NOMO-1 (cell line): ENCODE measurements around the gene ME1.
"Not testable (repeated sequence)": the region's sequence is repeated elsewhere in the genome, so short reads cannot be mapped to it uniquely, and the experiment has no call there.

Experiments used
- DNase-seq, 2 experiments: peaks; one replicate each; lab custom pipeline; 2025; ENCODE audit not compliant: unreplicated experiment in 2 of 2; lab: John Stamatoyannopoulos, UW

The ME1 gene

DNA sequence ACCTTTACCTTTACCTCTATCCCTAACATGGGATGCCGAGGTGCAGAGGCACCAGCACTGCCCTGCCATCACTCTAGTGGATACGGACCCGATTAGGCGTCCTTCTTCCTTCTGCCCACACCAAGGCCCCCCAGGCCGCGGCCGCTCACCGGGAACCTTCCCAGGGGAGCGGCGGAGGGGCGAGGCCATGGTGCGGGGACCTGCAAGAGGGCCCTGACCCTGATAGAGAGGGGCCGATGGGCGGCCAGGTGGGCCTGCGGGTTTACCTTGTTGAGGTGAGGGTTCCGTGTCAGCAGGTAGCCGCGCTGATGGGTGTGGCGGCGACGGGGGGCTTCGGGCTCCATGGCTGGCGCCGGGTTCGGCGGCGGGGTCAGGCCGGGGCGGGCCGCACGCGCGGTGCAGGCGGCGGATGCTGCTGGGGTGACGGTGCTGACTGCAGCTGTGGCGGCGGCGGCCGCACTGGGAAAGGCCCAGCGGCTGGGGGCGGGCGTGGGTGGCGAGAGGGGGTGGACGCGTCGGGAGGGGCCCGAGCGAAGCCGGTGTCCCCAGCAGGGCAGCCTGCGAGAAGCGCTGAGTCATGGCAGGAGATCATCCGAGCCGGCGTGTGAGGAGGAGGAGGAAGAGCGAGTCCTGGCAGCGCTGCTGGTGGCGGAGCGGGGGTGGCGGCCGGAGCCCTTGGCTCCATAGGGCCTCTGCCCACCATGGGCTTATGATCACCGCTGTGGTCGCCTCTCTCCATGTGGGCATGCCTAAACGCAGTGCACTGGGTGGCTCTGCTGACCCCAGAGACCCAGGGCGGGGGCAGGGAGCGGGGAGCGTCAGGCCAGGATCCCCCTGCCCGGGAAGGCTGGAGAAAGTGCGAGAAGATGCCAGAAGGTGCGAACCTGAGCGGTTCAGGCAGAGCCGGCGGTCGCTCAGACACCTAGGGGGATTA is at the start of gene ME1:
ME1 (minus strand) TSS at position 441 of the 934 bp plus-strand sequence; CDS start at position 344, 97 bp downstream.
- DNase-seq: peak; percentile 72 to 76

DNA sequence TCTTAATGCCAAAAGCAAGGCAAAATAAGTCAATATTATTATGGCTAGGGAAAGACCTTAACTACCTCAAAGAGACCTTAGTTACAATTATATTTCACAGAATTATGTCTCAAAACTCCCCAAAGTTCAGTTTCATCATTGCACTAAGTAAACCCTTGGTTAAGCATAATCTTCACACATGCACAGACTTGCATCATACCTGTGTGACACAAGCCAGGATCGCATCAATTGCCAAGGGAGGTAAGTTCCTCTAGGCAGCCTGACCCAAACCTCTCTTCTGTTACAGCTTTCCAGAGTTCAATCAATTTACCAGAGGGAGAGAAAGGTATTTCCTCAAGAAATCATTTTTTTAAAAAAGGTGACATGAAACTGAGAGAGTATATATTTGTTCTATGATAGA is 49.6 kb upstream of the ME1 start:
- DNase-seq: no peak

DNA sequence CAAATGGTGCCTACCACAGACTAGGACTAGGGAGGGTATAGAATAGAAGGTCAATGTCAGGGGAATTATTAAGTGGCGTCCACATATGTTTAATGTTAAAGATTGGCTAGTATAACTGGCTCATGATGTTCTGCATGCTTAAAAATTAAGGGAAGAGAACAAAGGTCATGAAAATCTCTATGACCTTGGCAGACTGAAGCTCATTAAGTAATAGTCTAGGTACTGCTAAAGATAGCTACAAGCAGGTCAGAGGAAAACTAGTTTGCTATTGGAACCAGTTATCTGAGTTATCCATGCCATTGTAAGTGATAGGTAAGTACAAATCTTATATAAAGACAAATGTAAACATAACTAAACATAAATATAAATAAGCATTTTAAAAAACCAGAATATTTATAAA is 48.5 kb upstream of the ME1 start:
- DNase-seq: no peak

DNA sequence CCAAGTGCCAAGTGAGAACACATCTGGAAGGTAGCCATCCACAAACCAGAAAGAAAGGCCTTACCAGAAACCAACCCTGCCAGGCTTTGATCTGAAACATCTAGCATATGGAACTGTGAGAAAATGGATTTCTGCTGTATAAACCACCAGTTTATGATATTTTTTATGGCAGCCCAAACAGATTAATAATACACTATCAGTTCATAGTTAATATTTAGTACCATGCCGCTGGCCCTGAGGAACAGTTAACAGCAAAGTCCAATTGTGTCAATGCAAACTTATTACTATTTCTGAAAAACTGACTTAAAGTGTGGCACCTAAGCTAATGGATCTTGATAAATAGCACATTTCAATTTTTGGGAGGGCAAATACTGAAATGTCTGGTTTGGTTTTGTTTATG is 46.1 kb upstream of the ME1 start:
- no peak for DNase-seq

DNA sequence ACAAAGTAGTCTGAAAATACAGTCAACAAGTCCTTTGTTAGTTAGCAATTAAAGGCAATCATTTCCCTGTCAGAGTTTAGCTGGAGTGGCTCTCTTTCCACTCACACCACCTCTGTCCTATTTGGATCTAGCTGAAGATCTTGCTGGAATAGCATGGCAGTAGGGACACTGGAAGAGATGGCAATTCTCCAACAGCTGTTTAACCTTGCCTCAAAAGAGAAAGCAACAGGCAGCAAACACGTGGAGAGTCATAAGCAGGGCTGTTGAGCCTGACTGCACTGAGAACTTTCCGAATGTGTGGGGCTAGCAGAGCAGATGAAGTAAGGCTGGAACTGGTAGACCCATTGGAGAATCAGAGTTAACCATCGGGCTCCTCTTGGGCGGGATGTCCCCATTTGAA is 43.5 kb upstream of the ME1 start:
- DNase-seq: no peak

DNA sequence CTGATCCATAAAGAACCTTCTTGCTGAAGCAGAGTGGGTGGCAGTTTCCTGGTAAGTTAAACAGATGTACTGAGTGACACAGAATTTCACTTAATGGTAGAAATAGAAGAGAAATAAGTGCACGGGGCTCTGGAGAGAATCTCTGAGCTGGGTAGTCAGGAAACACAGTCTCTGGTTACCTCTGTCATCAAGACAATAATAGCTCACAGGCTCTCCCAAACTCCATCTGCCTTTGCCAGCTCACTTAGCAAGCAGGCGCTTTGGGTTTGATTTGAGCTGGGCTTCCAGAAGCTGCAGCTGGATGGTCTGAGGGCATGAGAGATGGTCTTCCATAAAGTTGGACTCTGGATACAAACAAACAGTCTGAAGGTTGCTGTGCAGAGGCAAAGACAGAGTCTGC is 41.9 kb upstream of the ME1 start:
- DNase-seq: no peak

DNA sequence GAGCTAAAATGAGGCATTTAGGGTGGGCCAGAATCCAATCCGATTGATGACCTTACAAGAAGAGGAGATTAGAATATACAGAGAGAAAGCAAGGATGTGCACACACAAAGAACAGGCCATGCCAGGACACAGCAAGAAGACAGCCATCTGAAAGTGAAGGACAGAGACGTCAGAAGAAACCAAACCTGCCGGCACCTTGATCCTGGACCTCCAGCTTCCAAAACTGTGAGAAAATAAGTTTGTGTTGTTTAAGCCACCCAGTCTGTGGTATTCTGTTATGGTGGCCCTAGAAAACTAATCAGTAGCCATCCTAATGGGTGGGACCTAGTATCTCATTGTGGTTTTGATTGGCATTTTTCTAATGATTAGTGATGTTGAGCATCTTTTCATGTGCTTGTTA is 39.7 kb upstream of the ME1 start:
- no peak for DNase-seq

DNA sequence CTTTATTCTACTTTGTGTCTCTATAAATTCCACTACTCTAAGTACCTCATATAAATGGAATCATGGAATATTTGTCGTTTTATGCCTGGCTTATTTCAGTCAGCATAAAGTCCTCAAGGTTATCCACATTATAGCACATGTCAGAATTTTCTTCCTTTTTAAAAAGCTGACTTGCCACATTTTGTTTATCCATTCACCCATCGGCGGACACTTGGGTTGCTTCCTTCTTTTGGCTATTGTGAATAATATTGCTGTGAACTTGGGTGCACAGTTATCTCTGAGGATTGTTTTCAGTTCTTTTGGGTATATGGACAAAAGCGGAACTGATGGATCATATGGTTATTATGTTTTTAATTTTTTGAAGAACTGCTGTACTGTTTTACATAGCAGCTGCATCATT is 39.1 kb upstream of the ME1 start:
- no peak for DNase-seq

DNA sequence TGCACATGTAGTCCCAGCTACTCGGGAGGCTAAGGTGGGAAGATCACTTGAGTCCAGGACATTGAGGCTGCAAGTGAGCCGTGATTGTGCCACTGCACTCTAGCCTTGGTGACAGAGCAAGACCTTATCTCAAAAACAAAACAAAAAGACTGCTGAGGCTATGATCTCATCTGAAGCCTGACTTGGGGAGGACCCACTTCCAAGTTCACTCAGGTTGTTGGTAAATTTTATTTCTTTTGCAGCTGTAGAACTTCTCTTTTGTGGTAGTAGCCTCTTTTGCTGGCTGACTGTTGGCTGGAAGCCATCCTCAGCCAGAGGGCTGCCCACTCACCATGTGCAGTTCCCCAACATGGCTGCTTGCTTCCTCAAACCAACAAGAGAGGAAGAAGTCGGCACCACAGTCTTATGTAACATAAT is 36.8 kb upstream of the ME1 start:
- peak; percentile 86 to 96 for DNase-seq

DNA sequence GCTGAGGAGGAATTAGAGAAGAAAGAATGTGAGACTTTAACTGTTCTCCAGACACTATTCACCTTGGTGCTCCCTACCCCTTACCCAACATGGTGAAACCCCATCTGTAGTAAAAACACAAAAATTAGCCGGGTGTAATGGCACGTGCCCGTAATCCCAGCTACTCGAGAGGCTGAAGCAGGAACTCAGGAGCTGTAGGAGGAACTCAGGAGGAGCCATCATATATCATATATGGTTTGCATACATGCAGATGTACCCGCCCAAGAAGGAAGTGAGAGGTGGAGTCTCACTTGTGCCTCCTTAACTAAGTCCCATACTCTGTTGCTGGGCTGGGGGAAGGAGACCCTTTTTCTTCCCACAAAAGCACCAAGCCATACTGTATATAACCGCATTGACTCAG is 35.5 kb upstream of the ME1 start:
- no peak for DNase-seq

DNA sequence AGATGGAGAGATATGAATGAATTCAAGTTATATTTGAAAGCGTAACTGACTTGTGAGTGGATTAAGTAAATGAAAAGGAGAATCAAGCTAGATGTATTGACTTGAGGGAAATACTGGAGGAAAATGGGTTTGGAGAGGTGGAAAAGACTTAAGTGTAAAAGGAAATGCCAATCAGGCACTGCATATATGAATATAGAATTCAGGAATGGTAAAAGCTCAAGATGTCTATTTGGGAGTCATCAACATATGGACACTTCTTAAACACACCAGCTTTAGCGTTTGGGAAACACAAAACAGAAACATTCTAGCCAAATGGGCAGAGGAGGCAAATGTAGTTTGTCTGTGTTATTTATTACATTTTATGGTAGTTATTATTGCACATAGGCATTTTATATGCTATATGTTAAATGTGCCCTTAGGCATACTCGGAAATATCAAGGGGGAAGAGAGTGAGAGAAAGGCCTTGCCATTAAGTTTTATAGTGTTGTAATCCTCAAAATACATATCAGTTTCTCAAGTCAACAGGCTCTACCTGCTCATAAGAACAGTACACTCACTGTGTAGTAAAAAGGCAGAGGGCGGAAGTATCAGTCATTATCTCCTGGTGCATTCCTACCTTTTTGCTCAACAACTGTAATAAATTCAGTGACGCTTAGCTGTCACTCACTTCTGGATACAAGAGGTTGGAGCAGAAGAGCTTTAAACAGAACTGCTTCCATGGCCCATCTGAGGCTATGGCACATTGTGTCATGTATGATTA is 33.7 kb upstream of the ME1 start:
- DNase-seq: no peak

DNA sequence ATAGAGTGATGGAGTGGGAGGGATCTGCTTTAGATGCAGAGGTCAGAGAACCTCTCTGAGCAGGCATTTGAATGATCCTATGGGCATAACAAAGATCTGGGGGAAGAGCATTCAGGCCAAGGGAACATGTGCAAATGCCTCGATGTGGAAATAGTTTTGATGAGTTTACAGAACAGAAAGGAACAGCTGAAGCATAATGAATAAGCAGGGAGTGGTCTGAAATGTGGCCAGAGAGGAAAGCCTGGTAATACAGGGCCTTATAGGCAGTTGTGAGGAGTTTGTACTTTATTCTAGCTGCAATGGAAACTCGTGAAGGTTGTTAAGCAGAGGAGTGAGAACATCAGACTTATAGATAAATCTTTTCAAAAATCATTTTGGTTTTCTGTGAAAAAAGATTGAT is 33.0 kb upstream of the ME1 start:
- peak; percentile 24 to 66 for DNase-seq

DNA sequence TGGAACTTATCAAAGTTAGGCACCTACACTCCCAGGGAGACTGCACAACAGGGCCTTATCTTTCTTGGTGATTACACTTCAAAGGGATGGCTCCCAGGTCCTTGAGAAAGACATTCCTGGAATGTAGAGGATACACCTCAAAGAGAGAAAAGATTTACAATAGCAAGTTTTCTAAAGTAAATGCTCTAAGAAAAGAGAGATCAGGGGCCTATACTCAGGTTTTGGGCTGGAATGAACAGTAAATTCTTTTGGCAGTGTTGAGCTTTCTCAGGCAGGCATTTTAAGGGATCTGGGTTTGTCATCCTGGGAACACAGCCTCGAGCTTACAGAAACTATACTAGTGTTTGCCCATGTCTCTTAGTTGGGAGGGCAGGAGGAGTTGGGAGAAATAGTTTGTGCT is 31.7 kb upstream of the ME1 start:
- DNase-seq: no peak

DNA sequence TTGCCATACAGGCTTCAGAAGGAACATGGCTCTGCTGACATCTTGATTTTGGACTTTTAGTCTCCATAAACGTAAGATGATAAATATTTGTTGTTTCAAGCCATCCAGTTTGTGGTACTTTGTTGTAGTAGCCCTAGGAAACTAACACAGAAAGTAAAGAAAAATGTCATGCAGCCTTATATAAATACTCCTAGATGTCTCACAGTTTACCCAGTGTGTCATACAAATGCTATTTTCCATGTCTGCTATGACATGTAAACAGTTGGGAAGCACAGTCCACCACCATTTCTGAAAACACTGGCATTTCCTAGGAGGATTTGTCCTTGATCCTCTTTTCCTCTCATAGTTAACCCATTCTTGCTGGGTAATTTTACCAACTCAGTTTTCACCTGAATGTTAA is 30.6 kb upstream of the ME1 start:
- no peak for DNase-seq

DNA sequence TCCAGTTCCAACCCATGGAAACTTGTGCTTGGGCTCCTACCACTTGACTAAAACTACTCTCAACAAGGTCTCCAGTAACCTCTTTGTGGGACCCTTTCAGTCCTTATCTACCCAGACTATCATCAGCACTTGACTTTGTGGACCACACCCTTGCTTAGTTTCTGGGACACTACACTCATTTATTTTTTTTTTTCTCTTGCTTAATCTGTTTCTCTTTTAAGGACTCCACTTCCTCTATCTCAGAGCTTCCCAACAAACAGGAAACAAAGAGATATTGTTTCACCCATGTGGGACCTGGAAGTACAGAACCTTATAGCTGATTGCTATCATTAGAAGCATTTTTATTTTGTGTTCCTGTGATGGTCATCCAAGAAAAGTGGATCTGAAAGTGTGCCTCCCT is 28.8 kb upstream of the ME1 start:
- peak in 1 of 2 experiments; percentile 57 for DNase-seq

DNA sequence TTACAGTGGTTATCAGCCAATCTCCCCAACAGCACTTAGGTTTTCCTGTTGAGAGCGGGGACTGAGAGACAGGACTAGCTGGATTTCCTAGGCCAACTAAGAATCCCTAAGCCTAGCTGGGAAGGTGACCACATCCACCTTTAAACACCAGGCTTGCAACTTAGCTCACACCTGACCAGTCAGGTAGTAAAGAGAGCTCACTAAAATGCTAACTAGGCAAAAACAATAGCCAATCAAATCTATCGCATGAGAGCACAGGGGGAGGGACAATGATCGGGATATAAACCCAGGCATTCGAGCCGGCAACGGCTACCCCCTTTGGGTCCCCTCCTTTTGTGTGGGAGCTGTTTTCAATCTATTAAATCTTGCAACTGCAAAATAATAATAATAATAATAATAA is 19.2 kb upstream of the ME1 start:
- DNase-seq: not testable (repeated sequence)

DNA sequence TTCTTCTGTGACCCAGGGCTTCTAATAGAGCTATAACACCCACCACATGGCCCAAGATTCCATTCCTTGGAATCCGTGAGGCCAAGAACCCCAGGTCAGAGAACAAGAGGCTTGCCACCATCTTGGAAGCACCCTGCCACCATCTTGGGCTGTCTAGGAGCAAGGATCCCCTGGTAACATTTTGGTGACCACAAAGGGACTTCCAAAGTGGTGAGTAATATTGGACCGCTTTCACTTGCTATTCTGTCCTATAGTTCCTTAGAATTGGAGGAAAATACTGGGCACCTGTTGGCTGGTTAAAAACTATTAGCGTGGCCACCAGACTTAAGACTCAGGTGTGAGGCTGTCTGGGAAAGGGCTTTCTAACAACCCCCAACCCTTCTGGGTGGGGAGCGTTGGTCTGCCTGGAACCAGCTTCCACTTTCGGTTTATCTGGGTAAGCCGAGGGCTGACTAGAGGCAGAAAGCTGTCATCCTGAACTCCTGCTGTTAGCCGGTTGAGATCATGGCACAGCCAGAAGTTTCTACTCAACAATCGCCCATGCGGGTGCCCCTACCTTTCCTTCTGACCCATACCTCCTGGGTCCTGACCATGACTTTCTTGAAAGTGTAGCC is 13.3 kb upstream of the ME1 start:
- peak; percentile 19 to 28 for DNase-seq

DNA sequence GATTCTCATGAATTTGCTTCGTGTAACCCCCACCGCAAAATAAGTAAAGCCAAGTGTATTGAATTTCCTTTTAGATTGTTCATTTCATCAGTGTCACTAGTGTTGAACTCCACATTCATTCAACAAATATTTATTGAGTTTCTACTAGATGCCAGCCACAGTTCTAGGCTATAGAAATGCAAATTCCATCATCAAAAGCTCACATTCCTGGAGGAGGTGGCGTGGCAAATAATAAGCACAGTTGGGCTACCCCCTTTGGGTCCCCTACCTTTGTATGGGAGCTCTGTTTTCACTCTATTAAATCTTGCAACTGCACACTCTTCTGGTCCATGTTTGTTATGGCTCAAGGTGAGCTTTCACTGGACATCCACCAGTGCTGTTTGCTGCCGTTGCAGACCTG is 12.7 kb upstream of the ME1 start:
- no peak for DNase-seq

DNA sequence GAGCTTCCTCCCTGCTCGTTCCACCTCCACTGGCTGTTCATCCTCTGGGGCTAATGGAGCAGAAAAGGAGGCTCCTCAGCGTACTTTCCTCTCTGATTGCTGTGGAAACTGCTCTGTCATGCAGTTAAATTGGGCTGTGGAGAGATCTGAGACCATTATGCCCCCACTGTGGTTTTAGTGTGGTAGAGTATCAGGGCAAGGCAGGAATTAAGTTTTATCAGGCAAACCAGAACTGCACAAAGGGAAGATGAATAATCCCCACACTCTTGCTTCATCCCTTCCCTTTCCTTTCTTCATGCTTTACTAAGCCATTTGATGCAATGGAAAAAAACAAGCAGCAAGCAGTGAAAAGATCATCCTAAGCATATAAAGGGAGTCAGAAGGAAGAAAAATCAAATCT is 11.9 kb upstream of the ME1 start:
- DNase-seq: peak; percentile 89 to 97

DNA sequence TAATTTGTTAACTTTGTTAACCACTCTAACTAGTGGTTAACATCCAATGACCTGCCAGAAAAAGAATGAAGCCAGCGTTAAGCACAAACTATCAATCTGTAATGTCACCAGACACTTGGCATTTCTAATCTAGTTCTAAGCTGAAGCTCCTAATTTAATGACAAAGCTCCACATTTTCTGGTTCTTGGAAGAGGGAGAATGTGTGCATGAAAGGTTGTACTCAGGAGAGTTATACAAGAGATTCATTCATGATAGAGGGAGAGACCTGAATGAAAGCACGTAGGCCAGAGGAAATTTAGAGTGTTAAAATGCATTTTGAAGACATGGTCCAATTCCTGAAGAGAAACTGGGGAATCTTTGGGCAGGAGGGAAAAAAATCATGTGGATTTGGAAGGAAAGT is 8.3 kb upstream of the ME1 start:
- no peak for DNase-seq

DNA sequence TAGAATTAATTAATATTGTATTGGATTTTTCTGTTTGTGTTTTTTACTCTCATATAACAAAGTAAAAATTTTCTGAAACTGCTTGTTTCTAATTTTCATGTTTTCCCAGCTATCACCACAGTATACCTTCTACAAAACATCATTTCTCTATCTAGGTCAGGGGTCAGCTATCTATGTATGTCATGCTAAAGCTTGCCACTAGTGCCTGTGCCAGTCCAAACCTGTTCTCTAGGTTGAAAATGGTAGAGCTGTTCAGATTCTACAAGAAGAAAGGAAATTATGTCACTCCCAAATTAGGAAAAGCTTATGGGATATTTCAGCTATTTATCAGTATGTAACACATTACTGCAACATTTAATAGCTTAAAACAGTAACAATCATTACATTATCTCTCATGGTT is 5.8 kb upstream of the ME1 start:
- no peak for DNase-seq

DNA sequence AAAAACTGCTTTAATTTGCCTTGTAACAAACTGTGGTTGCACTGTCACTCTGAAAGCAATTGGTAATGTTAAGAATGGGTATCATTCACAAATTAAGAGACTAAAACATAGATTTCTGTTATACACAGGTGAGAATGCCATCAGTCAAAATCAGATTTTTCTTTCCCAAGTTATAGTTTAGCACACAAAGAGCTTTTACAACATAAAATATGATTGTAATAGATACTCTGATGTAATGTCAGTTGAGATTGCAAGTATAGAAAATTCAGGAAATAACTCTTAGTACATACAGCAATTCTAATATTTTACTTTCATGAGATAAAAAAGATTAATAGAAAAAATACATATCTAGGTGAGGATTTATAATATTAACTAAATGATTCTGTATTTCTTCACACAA is 2.3 kb upstream of the ME1 start:
- no peak for DNase-seq
